Subcutaneous preadipocyte (primary cell): ENCODE measurements around the gene ARMCX4. TPM values are rescaled to one million over a fixed set of nuclear protein-coding genes. Genes with fewer than 3 reads are reported as not detected.

ENCODE experiments used
- total RNA-seq: library from RNA; depleted of rRNA; stranded (reverse); fragments of >200 nt; gene quantifications from 2 replicates; pipeline ENCODE4 v1.2.3, GENCODE V29; 2012

ARMCX4 gene
- total RNA-seq: 3.1 and 3.3 TPM in 2 replicates

GRCh38 chrX:101485212-101485949 lies at the start of gene ARMCX4:
Gene ARMCX4, plus strand, starts transcription at chrX:101485456. Its CDS starts 3,134 bp downstream, at chrX:101488590.

Other genes with a start within 250 kb of the ARMCX4 start
- gene TAF7L, start 194.1 kb upstream of the ARMCX4 start, total RNA-seq: 0.37 and 0.39 TPM in 2 replicates
- 5.5 TPM in 2 replicates for gene TIMM8A, start 136.7 kb upstream of the ARMCX4 start, total RNA-seq
- gene BTK, start 99.3 kb upstream of the ARMCX4 start, total RNA-seq: not detected in 2 replicates
- gene RPL36A, start 94.4 kb upstream of the ARMCX4 start, total RNA-seq: 145 and 219 TPM in 2 replicates
- 23.9 and 24.4 TPM in 2 replicates for gene GLA, start 77.5 kb upstream of the ARMCX4 start, total RNA-seq
- 46.5 and 47.8 TPM in 2 replicates for gene HNRNPH2, start 77.2 kb upstream of the ARMCX4 start, total RNA-seq
- 55.9 and 57.0 TPM in 2 replicates for gene ARMCX1, start 65.1 kb downstream of the ARMCX4 start, total RNA-seq
- gene ARMCX6, start 132.5 kb downstream of the ARMCX4 start, total RNA-seq: 11.8 and 13.5 TPM in 2 replicates
- 34.2 and 41.2 TPM in 2 replicates for gene ARMCX3, start 137.7 kb downstream of the ARMCX4 start, total RNA-seq
- gene ARMCX2, start 174.4 kb downstream of the ARMCX4 start, total RNA-seq: 31.3 and 35.3 TPM in 2 replicates